Inflammatory macrophage (primary cell): ENCODE data around the gene MCL1.
"Not testable (repeated sequence)": the region's sequence is repeated elsewhere in the genome, so short reads cannot be mapped to it uniquely, and the experiment has no call there.

ENCODE experiments used
- DNase-seq, 2 donors: peaks; one replicate each; pipeline ENCODE4 v3.0.0-alpha.2; 2020 to 2022
- total RNA-seq, 18 experiments: gene quantifications; one replicate each; lab custom pipeline; 2026; ENCODE audit warnings: mixed read lengths in 6 of 18, inconsistent platforms in 2 of 18; lab: John Stamatoyannopoulos, UW

MCL1 gene
- total RNA-seq = 197 to 992 (median 439) reads per million in 18 experiments

DNA sequence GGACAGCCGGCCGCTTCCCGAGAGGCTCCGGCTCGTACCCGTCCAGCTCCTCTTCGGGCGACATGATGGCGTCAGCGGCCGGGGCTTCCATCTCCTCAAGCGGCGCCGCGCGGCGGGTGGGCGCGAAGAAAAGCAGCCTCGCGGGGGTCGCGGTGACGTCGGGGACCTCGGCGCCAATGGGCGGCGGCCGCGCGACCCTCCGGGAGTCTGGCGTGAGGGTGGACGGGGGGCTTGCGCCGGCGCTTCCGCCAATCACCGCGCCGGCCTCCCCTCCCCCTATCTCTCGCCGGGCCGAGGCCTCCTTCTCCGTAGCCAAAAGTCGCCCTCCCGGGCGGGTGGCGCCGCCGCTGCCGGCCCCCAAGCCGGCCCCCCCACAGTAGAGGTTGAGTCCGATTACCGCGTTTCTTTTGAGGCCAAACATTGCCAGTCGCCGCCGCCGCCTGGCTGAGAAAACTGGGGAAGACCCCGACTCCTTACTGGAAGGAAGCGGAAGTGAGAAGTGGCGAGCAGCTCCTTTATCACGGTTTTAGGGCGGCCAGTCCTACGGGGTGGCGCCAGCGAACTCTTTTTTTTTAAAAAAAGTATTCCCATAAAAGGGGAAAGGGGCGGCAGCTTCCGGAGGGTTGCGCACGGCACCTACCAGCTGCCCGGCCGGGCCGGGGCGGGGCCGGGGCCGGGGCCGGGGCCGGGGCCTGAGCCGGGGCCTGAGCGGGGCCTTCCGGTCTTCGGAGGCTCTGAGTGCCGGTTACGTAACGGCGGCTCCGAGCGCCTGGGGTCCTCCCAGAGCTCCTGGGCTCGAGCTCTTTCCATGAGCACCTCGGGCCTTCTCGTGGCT, at the start of gene MCL1:
MCL1 (minus strand) TSS at position 501 of the 835 bp plus-strand sequence; CDS start at position 421, 80 bp downstream.
- peak; percentile 97 to 98 for DNase-seq

DNA sequence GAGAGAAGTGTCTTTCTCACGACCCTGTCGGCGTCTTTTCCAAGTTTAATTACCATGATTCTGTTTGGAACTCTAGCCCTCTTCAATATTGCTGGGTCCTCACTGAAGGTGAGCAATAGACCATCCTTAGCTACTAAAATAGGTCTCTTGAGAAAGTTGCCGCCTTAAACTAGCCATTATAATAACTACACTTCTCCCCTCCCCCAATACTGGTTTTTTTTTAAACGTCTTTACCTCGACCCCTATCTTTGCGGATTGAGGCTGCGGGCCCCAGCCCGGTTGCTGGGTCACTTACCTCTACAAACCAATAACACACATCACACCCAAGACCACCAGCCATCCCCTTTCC, 49.3 kb upstream of the MCL1 start:
- DNase-seq = no peak

DNA sequence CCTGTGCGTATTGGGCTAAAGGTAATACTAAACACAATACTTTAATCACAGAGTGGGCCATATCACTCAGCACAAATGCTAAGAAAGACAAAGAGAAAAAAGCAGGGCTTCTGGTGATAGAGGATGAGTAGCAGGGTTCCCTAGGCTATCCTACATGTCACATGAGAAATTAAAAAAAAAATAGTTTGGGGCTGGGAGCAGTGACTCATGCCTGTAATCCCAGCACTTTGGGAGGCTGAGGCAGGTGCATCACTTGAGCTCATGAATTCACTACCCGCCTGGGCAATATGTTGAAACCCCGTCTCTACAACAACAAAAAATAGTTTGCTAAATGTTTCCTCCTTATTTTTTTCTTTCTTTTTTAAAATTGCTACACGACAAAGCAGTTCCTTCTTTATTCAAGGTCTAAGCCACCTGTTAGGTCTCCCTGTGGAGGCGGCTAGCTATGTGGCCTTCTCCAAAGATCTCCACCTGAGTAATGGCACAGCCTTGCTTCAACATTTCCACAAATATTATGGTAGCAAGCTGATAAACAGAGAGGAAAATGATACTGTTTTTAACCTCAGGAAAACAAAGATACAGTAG, 48.5 kb upstream of the MCL1 start:
- DNase-seq = no peak

DNA sequence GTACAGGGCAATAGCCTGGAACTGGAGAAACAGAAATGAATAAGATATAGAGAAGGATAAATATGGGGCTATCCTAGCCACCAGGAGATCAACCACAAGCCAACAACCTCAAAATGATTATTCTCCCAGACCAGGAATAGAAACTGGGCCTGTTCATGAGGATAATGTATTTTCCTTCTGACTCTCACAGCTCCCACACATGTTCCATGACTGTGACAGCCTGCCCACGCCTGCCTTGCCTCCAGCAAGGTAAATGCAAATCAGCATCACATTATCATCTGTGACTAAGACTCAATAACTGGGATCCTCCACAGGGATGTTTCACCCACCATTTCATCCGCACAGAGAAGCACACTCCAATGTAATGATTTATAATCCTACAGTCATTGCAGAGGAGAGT, 46.7 kb upstream of the MCL1 start:
- DNase-seq = no peak

DNA sequence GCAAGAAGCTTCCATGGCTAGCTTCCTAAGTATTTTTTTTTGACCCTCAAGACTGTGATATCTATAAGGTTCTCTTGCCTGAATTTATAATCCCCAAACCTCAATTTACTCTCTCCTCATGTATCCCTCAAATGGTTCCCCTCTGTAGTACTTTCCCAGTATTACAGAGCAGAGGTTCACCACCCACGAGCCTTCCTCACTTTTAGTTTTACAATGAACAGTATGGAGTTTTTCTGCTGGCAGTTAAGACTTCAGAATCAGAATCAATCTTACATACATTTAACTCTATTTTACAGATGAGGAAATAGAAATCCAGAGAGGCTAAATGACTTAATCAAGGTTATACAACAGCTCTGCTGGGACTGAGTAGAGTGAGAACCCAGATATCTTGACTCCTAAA, 45.1 kb upstream of the MCL1 start:
- DNase-seq = peak in 1 of 2 donors; percentile 25

DNA sequence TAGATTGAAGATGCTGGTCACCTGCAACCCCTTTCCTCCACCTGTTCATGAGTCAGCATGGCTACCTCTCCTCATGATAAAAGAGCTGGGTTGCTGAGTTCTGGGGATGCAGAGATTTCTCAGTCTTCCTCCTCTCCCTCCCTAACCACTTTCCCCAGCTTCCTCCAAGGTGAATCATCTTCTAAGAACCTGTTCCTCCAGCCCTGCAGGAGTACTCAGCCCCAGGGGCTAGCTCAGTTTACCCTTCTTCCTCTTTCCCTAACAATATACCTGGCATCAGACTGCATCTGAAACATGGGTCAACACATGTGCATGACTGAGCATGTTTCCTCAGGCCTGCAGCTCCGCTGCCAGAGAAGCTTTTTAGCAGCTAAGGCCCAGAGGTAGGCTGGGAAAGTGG, 44.7 kb upstream of the MCL1 start:
- DNase-seq = not testable (repeated sequence)

DNA sequence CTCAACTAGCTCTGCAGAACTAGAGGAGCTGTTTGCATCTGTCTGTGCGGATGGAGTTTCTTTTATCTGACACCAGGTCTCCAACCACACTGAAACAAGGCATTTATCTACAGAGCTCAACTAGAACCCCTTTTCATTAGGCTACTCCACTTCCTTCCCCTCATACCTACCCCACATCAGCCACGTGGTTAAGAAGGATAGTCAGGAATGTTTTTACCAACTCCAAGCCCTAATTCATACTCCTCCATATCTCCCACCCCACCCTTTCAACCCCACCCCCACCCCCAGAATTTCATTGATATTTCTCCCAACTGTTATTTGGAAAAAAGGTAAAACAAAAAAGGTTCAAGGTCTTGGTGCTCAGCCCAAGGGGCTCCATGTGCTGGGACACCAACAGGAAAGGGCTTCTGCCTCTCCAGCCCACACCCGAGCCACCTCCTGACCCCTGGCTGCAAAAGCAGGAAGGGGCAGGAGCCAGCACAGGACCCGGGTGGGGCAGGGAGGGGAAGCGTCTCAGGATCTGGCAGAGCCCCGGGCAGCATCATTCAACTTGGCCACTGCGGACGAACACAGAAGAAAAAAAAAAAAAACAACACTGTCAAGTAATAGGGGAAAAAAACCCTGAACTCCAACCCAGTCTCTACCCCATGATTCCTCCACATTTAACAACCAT, 43.0 kb upstream of the MCL1 start:
- no peak for DNase-seq

DNA sequence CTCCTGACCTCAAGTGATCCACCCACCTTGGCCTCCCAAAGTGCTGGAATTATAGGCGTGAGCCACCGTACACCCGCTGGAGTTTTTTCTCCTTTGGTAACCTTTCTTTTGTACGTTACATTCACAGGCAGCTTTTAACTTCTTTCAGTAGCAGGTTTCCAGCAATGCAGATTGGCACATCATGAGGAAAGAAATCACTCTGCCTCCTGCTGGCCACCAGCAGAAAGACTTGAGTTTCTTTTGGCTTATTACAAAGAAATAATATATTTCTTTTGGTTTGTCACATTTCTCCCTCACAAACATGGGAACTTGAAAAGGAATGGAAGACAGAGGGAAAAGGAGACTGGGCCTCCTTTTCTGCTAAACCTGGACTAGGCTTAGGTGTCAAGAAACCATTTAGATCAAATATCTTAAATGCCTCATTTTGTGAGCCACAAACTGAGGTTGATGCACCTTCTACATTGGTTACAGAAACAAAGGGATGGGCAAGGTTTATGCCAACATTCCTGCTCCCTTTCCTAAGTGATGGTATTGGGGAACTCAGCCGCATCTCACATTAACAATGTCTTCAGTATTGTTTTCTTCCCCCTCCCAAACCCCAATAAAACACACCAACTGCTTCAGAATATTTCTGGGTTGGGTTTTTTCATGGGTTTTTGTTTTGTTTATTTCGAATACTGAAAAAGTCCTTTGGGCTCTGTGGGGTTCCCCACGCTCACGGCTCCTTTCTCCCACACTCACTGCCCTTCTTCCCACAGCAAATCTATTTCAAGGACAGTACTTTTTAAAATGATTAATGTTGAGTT, 42.3 kb upstream of the MCL1 start:
- DNase-seq = peak; percentile 60 to 73

DNA sequence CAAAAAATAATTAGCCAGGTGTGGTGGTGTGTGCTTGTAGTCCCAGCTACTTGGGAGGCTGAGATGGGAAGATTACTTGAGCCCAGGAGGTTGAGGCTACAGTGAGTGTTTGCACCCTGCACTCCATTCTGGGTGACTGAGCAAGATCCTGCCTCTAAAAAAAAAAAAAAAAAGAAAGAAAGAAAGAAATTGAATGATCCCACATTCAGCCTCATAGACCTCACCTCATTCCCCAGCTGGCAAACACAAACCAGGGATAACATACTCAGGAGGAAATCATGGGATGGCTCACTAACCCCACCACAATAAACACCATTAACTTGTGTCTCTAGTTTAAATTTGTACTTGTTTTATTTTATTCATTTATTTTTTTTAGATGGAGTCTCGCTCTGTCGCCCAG, 41.5 kb upstream of the MCL1 start:
- DNase-seq = no peak

DNA sequence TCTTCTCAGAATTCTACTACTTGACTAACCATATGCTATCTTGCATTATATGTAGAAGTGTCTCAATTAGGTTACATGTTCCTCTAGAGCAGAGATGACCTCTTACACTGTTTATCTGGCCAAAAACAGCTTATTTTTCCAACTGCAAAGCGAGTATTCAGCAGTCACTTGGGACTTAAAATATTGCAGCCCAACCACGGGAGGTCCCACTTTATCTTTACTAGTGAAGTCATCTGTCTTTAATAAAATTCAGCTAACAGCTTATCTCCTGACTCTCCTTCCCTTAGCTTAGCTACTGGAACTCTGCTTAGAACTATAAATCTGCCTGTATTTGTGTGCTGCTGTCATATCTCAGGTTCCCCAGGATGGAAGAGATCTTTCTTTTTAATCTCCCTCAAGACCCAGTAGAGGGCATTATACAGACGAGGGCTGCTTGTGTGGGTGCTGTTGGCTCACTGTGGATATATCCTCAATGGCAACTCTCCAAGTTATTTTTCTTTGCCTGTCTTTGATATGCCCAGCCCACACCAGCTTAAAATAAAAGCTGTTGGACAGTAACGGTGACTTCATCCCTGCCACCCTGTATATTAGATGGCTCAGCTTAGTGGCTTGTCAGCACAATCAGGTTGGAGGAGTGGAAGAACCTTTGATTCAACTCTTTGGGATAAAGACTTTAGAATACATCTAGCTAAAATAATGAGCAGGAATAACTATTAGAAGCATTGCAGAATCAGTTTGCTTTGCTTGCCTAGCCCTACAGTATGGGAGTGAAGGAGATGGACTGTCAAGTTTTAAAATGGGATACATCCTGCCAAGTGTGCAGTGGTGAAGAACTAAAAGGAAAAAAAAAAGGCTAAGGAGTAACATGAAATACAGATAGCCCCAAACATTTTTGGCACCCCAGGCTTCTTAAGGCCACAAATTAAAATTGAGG, 40.4 kb upstream of the MCL1 start:
- DNase-seq = peak; percentile 69 to 75

DNA sequence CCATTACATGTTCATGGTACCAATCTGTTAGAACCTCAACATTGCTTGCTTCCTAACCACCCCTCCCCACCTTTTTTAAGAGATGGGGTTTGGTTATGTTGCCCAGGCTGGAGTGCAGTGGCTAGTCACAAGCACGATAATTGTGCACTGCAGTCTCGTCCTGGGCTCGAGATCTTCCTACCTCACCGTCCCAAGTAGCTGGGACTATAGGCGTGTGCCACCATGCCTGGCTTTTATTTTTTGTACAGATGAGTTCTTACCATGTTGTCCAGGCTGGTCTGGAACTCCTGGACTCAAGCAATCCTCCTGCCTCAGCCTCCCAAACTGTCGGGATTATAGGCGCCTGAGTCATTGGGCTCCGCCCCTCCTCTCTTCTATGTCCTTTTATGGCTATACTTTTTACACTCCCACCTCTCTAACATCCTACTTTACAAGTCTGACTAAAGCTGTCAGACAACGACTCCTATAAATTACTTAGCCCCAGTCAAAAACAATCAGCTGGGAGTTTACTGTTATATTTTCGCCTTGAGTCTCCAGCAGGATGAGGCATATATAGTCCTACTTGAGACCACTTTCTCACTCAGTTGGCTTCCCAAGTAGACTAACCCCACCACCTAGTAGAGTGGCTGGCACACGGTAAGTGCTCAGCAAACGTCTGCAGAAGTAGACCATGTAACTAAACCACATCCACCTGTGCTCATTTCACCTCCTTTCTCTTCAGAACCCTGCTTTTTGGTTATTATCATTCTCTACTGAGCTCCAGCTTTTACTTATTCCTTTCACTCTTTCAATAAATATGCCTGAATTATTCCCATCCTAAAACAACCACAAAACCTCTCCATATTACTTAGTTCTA, 36.2 kb upstream of the MCL1 start:
- no peak for DNase-seq

DNA sequence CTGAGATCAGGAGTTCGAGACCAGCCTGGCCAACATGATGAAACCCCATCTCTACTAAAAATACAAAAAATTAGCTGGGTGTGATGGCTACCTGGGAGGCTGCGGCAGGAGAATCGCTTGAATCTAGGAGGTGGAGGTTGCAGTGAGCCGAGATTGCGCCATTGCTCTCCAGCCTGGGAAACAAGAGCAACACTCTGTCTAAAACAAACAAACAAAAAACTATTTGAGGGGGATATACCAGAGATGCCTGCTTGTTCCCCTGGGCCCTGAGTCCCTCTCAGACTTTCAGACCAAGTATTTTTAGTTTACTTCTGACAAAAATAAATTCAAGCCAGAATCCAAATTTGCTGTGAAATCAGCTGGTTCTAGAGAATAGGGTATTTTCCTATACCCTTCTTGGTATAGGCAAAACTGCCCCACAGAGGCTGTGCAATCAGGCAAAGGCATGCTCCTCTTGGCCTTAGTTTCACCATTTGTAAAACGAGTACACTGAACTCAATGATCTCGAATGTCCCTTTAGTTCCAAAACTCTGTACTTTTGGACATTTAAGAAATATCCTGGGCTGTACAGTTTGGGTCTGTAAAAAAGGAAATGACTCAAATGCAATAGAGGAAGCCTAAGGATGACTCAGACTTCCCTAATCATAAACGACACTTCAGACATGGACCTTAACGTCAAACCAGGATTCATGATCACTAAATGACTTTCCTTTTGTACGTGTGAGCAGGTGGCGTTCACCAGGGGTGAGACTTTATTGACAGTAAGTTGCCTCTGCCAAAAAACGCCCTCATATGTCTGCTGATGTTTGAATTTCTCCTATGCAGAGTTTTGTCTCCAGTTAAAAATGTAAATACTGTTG, 33.9 kb upstream of the MCL1 start:
- DNase-seq = peak; percentile 88 to 95

DNA sequence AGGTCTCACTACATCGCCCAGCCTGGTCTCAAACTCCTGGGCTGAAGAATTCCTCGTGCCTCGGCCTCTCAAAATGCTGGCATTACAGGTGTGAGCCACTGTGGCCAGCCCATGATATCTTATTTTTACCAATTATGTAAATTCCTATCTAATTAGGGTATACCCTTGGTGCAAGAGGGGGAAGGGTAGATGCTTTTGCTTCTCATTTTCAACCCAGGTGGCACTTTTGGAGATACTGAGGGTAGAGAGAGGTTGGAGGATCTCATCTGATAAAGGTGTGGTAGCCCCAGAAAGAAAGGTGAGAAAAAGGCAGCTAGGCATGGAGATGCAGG, 32.6 kb upstream of the MCL1 start:
- DNase-seq = no peak

DNA sequence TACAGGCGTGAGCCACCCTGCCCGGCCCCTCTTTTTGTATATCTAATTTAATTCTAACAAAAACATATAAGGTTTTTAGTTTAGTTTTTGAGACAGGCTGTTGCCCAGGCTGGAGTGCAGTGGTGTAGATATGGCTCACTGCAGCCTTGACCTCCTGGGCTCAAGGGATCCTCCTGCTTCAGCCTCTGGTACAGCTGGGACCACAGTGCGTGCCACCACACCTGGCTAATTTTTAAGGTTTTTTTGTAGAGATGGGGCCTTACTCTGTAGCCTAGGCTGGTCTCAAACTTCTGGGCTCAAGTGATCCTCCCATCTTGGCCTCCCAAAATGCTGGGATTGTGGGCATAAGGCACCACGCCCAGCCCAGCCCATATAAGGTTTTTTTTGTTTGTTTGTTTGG, 31.2 kb upstream of the MCL1 start:
- no peak for DNase-seq

DNA sequence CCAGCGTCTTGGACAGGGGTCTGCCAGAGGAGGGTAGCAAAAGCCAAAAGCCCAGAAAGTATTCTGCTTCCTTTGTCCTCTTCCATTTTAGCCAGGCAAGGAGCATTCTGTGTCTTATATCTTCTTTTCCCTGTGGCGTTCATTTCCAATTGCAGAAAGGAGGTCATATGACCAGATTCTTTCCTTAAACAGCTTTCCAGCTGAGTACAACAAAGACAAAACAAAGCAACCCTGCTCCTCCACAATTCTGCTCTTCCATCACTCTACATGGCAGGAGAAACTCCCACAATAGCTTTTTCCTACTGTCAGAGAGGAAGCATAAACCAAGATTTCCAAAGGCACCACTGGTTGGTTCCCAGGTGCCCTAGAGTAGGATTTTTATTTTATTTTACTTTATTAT, 30.3 kb upstream of the MCL1 start:
- no peak for DNase-seq

DNA sequence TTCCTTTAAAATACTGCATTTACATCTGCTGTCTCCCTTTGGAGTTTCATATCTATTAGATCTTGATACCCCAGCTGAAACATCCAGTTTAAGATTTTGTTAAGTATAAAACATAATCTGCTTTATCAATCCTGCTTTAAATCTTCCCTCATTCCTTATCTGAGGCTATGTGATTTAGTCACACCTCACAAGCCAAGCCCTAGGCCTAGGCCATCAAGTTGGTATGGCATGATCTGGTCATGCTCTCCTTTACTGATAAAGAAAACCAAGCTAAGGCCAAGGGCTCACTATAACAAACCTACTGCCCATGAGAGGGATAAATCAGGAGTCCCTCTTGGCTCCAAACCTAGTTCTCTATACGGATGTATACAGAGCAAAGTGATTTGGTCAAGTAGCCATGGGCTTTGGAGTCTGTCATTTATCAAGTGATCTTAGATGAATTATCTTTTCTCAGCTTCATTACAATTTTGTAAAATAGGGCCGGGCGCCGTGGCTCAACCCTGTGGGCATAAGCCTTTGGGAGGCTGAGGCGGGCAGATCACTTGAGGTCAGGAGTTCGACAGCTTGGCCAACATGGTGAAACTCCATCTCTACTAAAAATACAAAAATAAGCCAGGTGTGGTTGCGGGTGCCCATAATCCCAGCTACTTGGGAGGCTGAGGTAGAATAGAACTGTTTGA, 27.2 kb upstream of the MCL1 start:
- DNase-seq = no peak

DNA sequence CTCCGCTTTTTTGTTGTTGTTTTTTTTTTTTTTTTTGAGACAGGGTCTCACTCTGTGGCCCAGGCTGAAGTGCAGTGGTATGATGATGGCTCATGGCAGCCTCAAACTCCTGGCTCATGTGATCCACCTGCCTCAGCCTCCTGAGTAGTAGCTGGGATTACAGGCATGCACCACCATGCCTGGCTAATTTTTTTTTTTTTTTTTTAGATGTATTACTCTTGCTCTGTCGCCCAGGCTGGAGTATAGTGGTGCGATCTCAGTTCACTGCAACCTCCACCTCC, 26.0 kb upstream of the MCL1 start:
- not testable (repeated sequence) for DNase-seq

DNA sequence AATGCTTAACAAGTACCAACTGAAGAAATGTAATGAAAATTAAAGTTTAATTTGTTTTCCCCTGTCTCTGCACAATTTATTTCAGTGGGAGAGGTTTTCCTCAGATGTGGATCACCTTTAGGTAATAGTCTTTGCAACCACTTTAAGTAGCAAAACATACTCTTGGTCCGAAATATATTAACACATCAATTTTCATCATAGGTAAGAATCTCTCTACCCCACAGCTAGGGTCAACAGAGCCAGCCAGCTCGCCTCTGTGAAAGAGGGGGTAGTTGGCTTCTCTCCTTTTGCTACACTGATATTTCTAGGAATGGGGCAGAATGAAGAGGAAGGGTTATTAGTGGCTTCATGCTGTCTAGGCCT, 24.8 kb upstream of the MCL1 start:
- DNase-seq = no peak

DNA sequence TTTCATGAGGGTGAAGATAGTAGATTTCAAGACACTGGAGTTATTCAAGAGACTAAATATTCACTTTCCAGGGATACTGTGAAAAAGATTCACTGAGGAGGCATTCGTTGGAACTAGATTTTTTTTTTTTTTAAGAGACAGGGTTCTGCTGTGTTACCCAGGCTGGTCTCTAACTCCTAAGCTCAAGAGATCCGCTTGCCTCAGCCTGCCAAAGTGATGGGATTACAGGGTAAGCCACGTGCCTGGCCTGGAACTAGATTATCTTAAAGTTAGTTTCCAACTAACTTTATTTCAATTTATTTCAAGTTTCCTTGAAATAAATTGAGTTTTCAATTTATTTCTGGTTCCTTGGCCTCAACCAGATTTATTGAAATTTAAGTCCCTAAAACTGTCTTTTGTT, 24.3 kb upstream of the MCL1 start:
- DNase-seq = no peak

DNA sequence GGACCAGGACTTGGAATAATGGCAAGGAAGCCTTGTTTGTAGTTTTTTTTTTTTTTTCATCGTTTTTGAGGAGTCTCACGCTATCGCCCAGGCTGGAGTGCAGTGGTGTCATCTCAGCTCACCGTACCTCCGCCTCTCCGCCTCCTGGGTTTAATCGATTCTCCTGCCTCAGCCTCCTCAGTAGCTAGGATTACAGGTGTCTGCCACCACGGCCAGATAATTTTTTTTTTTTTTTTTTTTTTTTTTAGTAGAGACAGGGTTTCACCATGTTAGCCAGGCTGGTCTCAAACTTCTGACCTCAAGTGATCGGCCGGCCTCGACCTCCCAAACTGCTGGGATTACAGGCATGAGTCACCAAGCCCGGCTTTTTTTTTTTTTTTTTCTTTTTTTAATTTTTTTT, 23.0 kb upstream of the MCL1 start:
- not testable (repeated sequence) for DNase-seq
